ENCODE measurements around the gene SNRNP27. TPM values are rescaled to one million over a fixed set of nuclear protein-coding genes. Genes with fewer than 3 reads are reported as not detected.

SNRNP27 gene
- total and polyA plus RNA-seq, 9 of the 15 experiments (the other 6 are each of a cell fraction or from before 2014, with no cell fraction given) = 29.2 to 102 (median 65.7) TPM

DNA sequence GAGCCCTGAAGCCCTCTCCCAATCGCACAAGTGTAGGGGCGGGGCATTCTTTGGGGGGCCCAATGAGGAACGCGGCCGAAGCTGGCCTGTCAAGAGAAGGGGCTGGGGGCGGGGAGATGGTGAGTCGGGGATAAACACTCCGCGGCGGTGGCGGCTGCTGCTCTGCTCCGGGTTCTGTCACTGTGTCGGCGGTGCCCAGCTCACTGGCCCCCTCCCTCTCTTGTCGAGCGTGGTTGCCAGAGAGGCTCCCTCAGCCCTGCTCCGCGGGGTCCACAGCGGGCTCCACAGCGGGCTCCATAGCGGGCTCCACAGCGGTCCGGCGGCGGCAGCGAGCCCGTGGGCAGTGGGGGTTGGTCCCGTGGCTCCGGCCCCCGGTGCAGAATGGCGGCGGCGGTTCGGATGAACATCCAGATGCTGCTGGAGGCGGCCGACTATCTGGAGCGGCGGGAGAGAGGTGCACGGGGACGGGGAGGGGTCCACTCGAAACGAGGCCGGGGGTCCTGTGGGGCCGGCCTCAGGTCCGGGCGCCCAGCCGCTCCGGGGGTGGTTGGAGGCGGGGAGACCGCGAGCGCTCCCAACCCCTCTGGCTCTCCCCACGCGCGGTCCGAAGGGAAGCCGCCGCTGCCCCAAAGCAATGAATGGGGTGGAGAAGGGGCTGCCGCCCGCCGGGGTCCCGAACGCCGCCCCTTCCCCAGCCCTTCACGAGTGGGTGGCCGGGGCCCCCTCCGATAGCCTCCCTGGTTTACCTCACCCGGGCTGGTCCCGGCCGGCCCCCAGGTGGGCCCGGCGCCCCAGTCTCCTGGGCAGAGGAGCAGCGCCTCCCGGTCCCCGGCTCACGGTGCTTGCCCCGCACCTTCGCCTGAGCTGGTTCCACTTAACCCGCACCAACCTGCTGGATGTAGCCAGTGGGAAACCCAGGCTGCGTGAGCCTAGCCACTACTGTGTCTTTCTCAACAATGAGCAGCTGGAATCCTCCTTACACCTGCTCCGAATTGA lies 21.5 kb downstream of the SNRNP27 start, which contains the start of gene MXD1 (continued):
- TF ChIP-seq NFE2L1 (tag; IDR thresholded peaks at IDR 0.05; ENCODE audit: borderline replicate concordance, low read depth) (no peak), SRSF7 (optimal IDR thresholded peaks at IDR 0.05; ENCODE audit: low read depth, low read length) (no peak), PCBP1 (IDR thresholded peaks at IDR 0.05; ENCODE audit: low read depth, low read length, poor library complexity, severe bottlenecking) (peak; percentile 91), KAT7 (CRISPR knock-in tag; IDR thresholded peaks at IDR 0.05; ENCODE audit: borderline replicate concordance) (no peak), ZNF134 (CRISPR knock-in tag; conservative IDR thresholded peaks at IDR 0.05) (no peak), HSF4 (CRISPR knock-in tag; IDR thresholded peaks at IDR 0.05; ENCODE audit: borderline replicate concordance) (no peak), ZNF589 (CRISPR knock-in tag; IDR thresholded peaks at IDR 0.05; ENCODE audit: low read depth) (no peak), ZFP30 (CRISPR knock-in tag; IDR thresholded peaks at IDR 0.05; ENCODE audit: borderline replicate concordance) (no peak), RFX1 (IDR thresholded peaks at IDR 0.05) (no peak), ZNF140 (CRISPR knock-in tag; IDR thresholded peaks at IDR 0.05) (no peak), ZNF124 (CRISPR knock-in tag; IDR thresholded peaks at IDR 0.05) (no peak), TAF9B (IDR thresholded peaks at IDR 0.05; ENCODE audit: partially characterized antibody) (peak; percentile 74), SIRT6 (IDR thresholded peaks at IDR 0.05; ENCODE audit: low read depth, low read length) (no peak), DDX20 (tag; IDR thresholded peaks at IDR 0.05; ENCODE audit: low read depth) (no peak), SMARCA4 (IDR thresholded peaks at IDR 0.05) (no peak), ZNF24 (IDR thresholded peaks at IDR 0.05) (no peak), CAMTA2 (CRISPR knock-in tag; conservative IDR thresholded peaks at IDR 0.05) (no peak)
- TF ChIP-seq, protein P1, sequence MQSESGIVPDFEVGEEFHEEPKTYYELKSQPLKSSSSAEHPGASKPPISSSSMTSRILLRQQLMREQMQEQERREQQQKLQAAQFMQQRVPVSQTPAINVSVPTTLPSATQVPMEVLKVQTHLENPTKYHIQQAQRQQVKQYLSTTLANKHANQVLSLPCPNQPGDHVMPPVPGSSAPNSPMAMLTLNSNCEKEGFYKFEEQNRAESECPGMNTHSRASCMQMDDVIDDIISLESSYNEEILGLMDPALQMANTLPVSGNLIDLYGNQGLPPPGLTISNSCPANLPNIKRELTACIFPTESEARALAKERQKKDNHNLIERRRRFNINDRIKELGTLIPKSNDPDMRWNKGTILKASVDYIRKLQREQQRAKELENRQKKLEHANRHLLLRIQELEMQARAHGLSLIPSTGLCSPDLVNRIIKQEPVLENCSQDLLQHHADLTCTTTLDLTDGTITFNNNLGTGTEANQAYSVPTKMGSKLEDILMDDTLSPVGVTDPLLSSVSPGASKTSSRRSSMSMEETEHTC (IDR thresholded peaks at IDR 0.05) = no peak
- TF ChIP-seq, protein P2, sequence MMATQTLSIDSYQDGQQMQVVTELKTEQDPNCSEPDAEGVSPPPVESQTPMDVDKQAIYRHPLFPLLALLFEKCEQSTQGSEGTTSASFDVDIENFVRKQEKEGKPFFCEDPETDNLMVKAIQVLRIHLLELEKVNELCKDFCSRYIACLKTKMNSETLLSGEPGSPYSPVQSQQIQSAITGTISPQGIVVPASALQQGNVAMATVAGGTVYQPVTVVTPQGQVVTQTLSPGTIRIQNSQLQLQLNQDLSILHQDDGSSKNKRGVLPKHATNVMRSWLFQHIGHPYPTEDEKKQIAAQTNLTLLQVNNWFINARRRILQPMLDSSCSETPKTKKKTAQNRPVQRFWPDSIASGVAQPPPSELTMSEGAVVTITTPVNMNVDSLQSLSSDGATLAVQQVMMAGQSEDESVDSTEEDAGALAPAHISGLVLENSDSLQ (IDR thresholded peaks at IDR 0.05) = no peak
- TF ChIP-seq, protein P3, sequence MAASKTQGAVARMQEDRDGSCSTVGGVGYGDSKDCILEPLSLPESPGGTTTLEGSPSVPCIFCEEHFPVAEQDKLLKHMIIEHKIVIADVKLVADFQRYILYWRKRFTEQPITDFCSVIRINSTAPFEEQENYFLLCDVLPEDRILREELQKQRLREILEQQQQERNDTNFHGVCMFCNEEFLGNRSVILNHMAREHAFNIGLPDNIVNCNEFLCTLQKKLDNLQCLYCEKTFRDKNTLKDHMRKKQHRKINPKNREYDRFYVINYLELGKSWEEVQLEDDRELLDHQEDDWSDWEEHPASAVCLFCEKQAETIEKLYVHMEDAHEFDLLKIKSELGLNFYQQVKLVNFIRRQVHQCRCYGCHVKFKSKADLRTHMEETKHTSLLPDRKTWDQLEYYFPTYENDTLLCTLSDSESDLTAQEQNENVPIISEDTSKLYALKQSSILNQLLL (CRISPR knock-in tag; IDR thresholded peaks at IDR 0.05; ENCODE audit: borderline replicate concordance) = no peak
- TF ChIP-seq, protein P4, sequence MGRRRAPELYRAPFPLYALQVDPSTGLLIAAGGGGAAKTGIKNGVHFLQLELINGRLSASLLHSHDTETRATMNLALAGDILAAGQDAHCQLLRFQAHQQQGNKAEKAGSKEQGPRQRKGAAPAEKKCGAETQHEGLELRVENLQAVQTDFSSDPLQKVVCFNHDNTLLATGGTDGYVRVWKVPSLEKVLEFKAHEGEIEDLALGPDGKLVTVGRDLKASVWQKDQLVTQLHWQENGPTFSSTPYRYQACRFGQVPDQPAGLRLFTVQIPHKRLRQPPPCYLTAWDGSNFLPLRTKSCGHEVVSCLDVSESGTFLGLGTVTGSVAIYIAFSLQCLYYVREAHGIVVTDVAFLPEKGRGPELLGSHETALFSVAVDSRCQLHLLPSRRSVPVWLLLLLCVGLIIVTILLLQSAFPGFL (CRISPR knock-in tag; IDR thresholded peaks at IDR 0.05) = no peak
- TF ChIP-seq, protein P5, sequence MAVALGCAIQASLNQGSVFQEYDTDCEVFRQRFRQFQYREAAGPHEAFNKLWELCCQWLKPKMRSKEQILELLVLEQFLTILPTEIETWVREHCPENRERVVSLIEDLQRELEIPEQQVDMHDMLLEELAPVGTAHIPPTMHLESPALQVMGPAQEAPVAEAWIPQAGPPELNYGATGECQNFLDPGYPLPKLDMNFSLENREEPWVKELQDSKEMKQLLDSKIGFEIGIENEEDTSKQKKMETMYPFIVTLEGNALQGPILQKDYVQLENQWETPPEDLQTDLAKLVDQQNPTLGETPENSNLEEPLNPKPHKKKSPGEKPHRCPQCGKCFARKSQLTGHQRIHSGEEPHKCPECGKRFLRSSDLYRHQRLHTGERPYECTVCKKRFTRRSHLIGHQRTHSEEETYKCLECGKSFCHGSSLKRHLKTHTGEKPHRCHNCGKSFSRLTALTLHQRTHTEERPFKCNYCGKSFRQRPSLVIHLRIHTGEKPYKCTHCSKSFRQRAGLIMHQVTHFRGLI (CRISPR knock-in tag; IDR thresholded peaks at IDR 0.05) = no peak
